NCI-H2227 (cell line): Measurements from ENCODE around the gene PACS2.

ENCODE experiments used
- DNase-seq: peaks from one replicate; lab custom pipeline; 2025; ENCODE audit not compliant: unreplicated experiment; lab: John Stamatoyannopoulos, UW

PACS2 gene

DNA sequence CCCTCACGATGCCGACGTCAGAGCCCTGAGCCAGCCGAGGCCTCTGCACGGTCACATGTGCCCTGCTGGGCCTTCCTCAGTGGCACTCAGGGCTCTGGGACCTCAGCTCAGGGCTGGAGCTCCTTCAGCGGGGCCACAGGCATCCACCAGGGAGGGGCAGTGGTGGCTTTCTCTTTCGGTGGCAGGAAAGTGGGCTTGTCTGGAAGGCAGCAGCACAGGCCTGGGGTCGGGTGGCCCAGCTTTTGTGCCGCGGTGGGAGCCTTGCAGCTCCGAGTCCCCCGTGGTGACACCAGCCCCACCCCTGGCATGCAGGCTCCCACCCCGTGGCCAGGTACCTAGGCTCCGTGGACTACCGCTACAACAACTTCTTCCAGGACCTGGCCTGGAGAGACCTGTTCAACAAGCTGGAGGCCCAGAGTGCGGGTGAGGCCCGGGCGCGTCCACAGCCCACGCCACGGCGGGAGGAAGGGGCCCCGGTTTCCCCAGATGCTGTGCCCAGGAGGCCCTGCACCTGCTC, 69.6 kb downstream of the PACS2 start:
- no peak for DNase-seq

- no peak for DNase-seq
Measured at GRCh38 chr14:105384605-105385321, 70.2 kb downstream of the PACS2 start.

DNA sequence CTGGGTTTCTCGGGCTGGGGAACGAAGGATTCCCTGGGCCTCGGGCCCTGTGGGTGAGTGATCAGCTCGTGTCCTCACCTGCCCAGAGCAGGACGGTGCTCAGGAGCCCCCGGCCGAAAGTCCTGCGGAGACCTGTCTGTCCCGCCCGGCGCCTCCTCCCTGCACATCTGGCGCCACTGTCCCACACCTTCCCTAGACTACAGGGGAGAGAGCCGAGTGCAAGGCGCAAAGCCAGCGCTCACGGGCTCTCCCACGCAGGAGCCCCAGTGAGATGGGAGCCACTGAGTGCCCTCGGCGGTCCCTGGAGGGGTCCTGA, 70.7 kb downstream of the PACS2 start:
- DNase-seq: no peak

DNA sequence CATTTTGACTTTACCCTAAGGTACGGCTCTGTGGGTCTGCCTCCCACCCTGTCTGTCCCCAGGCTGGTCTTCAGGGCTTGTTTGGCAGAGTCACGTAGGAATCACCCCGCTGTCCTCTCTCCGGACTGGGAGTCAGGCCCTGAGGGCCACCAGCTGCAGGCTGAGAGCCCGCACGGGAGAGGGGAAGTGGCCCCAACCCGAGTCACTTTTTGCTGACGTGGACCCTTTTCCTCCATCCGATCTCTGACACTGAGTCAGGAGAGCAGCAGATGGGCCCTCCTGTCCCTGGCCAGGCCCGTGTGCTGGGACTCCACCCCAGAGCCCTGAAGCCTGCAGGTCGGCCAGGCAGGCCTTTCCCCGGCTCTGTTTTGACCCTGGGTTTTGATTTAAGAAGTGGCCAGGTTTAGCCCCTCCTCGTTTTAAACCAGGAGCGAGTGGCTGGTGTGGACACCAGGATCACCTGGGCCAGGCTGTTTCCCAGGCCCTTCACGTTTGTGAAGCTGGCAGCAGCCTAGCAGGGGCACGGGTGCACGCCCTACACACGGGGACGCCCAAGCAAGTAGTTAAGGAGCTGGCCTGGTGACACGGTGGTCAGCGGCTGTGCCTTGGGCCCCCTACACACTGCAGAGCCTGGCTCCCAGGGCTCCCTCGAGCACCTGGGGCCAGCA, 71.3 kb downstream of the PACS2 start:
- DNase-seq: no peak

DNA sequence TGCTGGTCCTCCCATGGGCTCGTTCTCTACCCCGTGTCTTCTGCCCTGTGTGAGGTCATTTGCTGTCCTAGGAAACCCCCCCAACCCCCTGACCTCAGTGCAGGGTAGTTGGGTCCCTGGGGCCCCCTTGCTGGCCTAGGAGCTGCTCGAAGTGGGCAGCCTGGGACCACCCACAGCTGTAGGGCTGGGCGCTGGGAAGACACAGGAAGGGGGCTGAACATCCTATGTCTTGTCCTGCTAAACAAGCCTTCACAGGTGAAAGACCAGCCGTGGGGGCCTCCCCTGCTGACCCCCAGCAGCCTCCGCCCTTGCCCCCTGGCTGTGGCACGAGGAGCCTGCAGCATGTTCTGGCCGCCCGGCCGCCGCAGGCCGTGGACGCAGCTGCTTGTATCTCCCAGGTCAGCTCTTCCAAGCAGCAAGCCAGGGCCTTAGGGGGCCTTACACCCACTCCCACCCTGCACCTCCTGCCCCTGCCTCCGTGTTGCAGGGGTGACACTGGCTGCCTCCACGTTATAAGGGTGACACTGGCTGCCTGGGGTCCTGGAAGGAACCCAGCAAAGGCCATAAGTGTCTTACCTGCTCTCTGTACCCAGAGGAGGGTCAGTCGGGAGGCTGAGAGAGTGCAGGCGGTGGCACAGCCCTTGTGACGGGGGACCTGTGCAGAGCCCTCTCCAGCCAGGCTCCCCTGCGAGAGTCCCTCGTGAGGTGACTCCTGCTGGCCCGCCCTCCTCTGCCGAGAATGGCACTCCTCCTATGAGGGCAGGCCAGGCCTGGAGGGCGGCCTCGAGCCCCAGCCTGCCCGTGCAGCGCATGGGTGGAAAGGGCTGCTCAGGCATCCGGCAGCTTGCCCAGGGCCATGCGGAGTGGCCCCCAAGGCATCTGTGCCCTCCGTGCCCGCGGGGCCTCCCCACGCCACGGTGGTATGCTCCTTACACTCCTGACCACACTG, 72.3 kb downstream of the PACS2 start:
- no peak for DNase-seq

- no peak for DNase-seq
Measured at GRCh38 chr14:105387530-105387922, 73.0 kb downstream of the PACS2 start.

GRCh38 chr14:105388110-105388951, 73.8 kb downstream of the PACS2 start:
- DNase-seq: no peak

DNA sequence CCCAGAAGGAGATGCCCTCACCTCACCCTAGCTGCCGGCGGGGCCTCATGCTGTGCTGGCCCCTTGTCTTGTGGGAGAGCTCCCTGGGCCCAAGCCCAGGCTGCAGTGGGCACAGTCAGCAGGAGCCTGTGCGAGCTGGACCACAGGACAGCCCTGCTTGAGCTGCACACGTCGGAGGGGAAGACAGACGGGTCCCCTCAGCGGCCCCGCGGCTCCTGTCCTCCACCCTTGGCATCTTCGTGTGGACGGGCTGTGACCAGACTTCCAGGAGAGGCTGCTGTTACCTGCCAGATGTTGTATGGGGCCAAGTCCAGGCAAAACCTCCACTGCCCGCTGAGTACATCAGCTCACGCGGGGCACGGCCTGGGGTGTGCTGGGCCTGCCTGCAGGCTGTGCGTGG, 74.4 kb downstream of the PACS2 start:
- DNase-seq: no peak

- no peak for DNase-seq
Measured at GRCh38 chr14:105389534-105389933, 75.0 kb downstream of the PACS2 start.

DNA sequence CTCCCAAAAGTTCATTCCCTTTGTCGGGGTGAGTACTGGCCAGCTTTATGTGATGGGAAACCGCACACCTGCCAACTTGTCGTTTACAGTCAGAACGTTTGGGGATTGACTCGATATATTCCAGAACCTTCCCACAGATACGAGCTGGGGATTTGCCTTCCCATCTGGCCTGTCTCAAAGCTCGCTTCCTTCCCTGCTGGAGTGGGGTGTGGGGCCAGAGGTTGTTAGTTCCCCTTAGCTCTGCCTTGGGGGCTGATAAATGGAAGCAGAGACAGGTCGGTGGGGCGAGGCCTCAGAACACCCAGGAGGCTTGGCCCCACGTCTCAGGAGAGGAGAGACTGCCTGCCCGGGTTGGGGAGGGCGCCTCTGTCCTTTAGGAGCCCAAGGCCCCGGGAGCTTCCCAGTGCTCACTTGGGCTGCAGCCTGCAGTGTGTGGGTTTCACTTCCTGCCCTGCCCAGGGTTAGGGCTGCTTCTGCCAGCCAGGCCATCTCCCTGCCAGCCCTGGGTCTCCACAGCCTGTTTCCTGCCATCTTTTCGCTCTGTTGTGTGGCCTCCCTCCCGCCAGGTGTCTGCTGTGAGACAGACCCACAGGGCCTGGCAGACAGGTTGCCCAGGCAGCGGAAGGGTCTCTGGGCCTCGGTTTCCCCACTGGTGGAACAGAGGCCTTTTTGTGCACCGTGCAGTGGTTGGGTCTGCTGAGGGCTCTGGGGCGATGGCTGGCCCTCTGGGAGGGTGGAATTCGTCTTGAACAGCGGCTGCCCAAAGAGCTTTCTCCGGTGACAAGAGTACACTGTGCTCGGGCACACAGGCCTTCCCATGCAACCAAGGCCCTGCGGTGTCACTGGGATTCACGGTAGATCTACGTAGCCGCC, 75.7 kb downstream of the PACS2 start:
- no peak for DNase-seq

DNA sequence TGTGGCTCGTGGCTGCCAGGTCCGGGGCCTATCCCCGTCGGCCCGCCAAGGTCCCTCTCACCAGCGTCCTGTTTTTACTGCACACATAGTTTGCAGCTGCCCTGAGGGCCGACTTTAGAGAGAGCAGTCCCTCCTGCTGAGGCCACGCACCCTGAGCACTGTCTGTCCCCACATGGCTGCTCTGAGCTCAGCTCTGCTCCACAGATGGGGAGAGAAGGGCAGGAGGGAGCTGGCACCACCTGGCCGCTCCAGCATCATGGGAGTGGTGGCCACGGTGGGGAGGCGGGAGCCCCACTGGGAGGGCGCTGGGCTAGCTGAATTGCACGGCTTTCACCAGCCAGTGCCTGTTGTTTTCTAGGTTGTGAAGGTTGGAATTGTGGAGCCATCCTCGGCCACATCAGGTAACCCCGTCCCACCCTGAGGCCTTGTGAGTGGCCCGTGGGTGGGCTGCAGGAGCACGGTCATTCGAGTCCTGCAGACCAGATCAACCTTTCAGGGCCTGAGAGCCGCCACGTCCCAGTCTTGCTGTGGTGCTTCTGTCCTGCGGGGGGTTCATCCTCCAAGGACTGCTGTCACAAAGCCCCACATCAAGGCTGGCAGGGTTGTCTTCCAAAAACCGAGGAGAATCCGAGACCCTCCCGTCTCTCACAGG, 76.4 kb downstream of the PACS2 start:
- no peak for DNase-seq

- no peak for DNase-seq
Measured at GRCh38 chr14:105391541-105391940, 77.0 kb downstream of the PACS2 start.

DNA sequence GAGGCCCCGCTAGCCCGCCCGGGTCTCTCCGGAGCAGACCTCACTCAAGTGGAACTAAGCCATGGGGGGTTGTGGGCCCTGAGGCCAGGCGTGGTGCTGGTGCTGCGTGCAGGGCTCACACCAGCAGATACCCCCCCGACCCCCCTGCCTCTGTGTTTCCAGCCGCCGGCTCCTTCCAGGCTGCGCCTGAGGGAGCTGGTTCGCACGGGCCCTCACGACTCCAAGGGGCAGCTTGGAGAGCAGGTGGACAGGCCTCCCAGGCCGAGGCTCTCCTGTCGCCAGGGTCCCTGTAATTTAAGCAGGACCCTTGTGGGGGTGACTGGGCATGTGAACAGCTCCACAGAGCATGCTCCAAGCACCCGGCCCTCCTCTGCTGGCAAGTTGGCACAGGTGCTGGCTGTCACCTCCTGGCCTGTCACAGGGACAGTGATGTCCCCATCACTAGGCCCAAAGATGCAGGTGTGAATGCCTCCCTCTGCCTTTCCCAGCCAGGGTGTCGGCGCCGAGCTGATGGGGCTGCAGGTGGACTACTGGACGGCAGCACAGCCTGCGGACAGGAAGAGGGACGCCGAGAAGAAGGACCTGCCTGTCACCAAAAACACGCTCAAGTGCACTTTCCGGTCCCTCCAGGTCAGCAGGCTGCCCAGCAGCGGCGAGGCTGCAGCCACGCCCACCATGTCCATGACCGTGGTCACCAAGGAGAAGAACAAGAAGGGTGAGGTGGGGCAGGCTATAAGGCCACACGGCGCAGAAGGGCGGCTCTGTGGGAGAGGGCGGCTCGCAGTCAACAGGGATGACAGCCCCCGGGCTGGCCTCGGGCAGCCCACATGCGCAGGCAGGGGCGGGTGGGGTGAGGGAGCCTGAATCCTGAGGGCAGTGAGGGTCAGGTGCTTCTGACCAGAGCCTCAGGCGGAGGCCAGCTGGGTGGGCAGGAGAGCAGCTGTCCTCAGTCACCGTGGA, 77.9 kb downstream of the PACS2 start:
- DNase-seq: no peak

GRCh38 chr14:105393151-105393550, 78.6 kb downstream of the PACS2 start:
- no peak for DNase-seq

- no peak for DNase-seq
Measured at GRCh38 chr14:105394714-105395537, 80.4 kb downstream of the PACS2 start.

DNA sequence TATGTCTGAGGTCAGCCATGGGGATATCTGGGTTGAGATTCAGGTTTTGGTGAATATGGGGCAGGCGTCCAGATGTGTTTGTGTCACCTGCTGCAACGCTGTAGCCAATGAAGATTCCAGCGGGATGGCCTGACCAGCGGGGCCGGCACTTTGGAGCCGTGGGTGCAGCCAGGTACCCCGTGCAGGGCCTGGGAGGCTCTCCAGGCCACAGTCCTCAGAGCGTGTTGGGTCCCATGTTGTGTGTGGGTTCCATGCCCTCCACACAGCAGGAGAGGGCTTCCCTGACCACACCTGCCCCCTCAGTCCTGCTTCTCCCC, 80.9 kb downstream of the PACS2 start:
- DNase-seq: no peak

GRCh38 chr14:105397350-105397931, 82.9 kb downstream of the PACS2 start:
- DNase-seq: no peak
